H1 (cell line): Measurements from ENCODE around the gene YIPF3. TPM values are rescaled to one million over a fixed set of nuclear protein-coding genes. Genes with fewer than 3 reads are reported as not detected.
"Not testable (repeated sequence)": the region's sequence is repeated elsewhere in the genome, so short reads cannot be mapped to it uniquely, and the experiment has no call there.

Experiments
- CTCF ChIA-PET: fragments of 300-600 bp; sonication (Branson Sonifier 250); formaldehyde crosslinking; loops from one replicate; lab custom pipeline; 2021; ENCODE audit not compliant: partially characterized antibody; lab: Charles Lee
- POLR2A ChIA-PET: fragments of 300-600 bp; sonication (Branson Sonifier 250); formaldehyde crosslinking; loops from one replicate; lab custom pipeline; 2021; ENCODE audit warnings: inconsistent platforms; ENCODE audit not compliant: partially characterized antibody; lab: Charles Lee
- DNase-seq, 2 experiments: peaks; one replicate each; pipeline versions ENCODE4 v3.0.0 to v3.0.0-alpha.2; 2010 to 2022; ENCODE audit warnings: low spot score in 2 of 2, low read depth in 1 of 2, mixed read lengths in 1 of 2
- FAIRE-seq: peaks from 2 replicates; lab custom pipeline; 2011; peaks lifted over from hg19 to GRCh38; lab: Jason Lieb, UNC
- H2AFZ ChIP-seq: 2 replicates; pipeline ENCODE4 v1.8.1; 2012; ENCODE audit warnings: low read length, inconsistent platforms
- H2AK5ac ChIP-seq: 2 replicates; pipeline ENCODE4 v1.6.1; 2013; ENCODE audit warnings: low read depth, low read length
- H2BK120ac ChIP-seq: replicated peaks from 2 replicates; pipeline ENCODE3; 2013; ENCODE audit warnings: low read depth, low read length, inconsistent platforms
- H2BK12ac ChIP-seq: 2 replicates; pipeline ENCODE4 v1.6.1; 2013; ENCODE audit warnings: low read depth, low read length
- H2BK15ac ChIP-seq: 2 replicates; pipeline ENCODE4 v1.6.1; 2013; ENCODE audit warnings: low read length
- H2BK20ac ChIP-seq: 2 replicates; pipeline ENCODE4 v1.6.1; 2013; ENCODE audit warnings: low read length
- H2BK5ac ChIP-seq: 2 replicates; pipeline ENCODE4 v1.6.1; 2013; ENCODE audit warnings: low read depth, low read length
- H3K14ac ChIP-seq: 2 replicates; pipeline ENCODE4 v1.6.1; 2013; ENCODE audit warnings: inconsistent platforms; ENCODE audit not compliant: insufficient read length
- H3K18ac ChIP-seq: 2 replicates; pipeline ENCODE4 v1.6.1; 2013; ENCODE audit warnings: low read length; ENCODE audit errors: extremely low read depth
- H3K23ac ChIP-seq: 2 replicates; pipeline ENCODE4 v1.6.1; 2013; ENCODE audit warnings: inconsistent platforms; ENCODE audit not compliant: insufficient read length
- H3K23me2 ChIP-seq: 2 replicates; pipeline ENCODE4 v1.6.1; 2013; ENCODE audit warnings: low read depth, low read length
- H3K27ac ChIP-seq: 2 replicates; pipeline ENCODE4 v1.6.1; 2011; ENCODE audit warnings: low read depth, low read length, inconsistent platforms
- H3K27me3 ChIP-seq, 4 experiments: replicated peaks in 1 of 4; 1 replicate in 1 of 4; 2 replicates in 3 of 4; pipeline versions ENCODE4 v1.6.1 to v1.8.1; 2011 to 2013; ENCODE audit warnings: low read length in 3 of 4, mild to moderate bottlenecking in 3 of 4, inconsistent platforms in 2 of 4, mixed read lengths in 2 of 4, moderate library complexity in 1 of 4; ENCODE audit not compliant: control insufficient read depth in 3 of 4, insufficient read depth in 3 of 4; ENCODE audit errors: extremely low read depth in 1 of 4
- H3K36me3 ChIP-seq, 4 experiments: 2 replicates each; pipeline versions ENCODE4 v1.6.1 to v1.8.1; 2011 to 2013; ENCODE audit warnings: mild to moderate bottlenecking in 4 of 4, low read length in 3 of 4, moderate library complexity in 2 of 4, control low read depth in 1 of 4, inconsistent platforms in 1 of 4; ENCODE audit not compliant: insufficient read depth in 4 of 4, control insufficient read depth in 2 of 4
- H3K4ac ChIP-seq: replicated peaks from 2 replicates; pipeline ENCODE3; 2013; ENCODE audit warnings: low read length, low read depth, mixed read lengths, inconsistent platforms; ENCODE audit not compliant: insufficient read length
- H3K4me1 ChIP-seq, 4 experiments: replicated peaks in 1 of 4; 1 replicate in 1 of 4; 2 replicates in 3 of 4; pipeline versions ENCODE4 v1.6.1 to v1.8.1; 2011 to 2013; ENCODE audit warnings: low read length in 3 of 4, inconsistent platforms in 2 of 4, mixed read lengths in 1 of 4; ENCODE audit not compliant: insufficient read depth in 4 of 4, control insufficient read depth in 3 of 4
- H3K4me2 ChIP-seq, 2 experiments: 2 replicates each; pipeline versions ENCODE4 v1.6.1 to v1.8.1; 2011 to 2013; ENCODE audit warnings: low read depth in 2 of 2, low read length in 2 of 2, control low read depth in 1 of 2, inconsistent platforms in 1 of 2, mild to moderate bottlenecking in 1 of 2; ENCODE audit not compliant: insufficient read depth in 1 of 2
- H3K4me3 ChIP-seq, 4 experiments: fragments of 200-600, 300-600 bp in 1 of 4; sonication (generic), shearing (Covaris generic), sonication (Bioruptor Twin) in 1 of 4; 2 replicates each; pipeline versions ENCODE4 v1.5.1 to v1.8.1; 2011 to 2016; ENCODE audit warnings: low read length in 4 of 4, low read depth in 3 of 4, control low read depth in 2 of 4, inconsistent platforms in 2 of 4, mild to moderate bottlenecking in 2 of 4, mixed read lengths in 1 of 4, moderate library complexity in 1 of 4; ENCODE audit not compliant: insufficient read depth in 2 of 4; ENCODE audit errors: extremely low read depth in 1 of 4
- H3K56ac ChIP-seq: replicated peaks from 2 replicates; pipeline ENCODE3; 2013; ENCODE audit warnings: low read depth, mild to moderate bottlenecking, mixed read lengths, low read length, inconsistent platforms; ENCODE audit not compliant: insufficient read length
- H3K79me1 ChIP-seq: 2 replicates; pipeline ENCODE4 v1.6.1; 2013; ENCODE audit warnings: low read depth, low read length, control low read depth
- H3K79me2 ChIP-seq, 2 experiments: 2 replicates each; pipeline versions ENCODE4 v1.6.1 to v1.8.1; 2012 to 2013; ENCODE audit warnings: low read length in 2 of 2, mild to moderate bottlenecking in 2 of 2, inconsistent platforms in 1 of 2; ENCODE audit not compliant: insufficient read depth in 2 of 2, control insufficient read depth in 1 of 2
- H3K9ac ChIP-seq, 4 experiments: replicated peaks in 1 of 4; 1 replicate in 1 of 4; 2 replicates in 3 of 4; pipeline versions ENCODE4 v1.6.1 to v1.8.1; 2011 to 2013; ENCODE audit warnings: low read depth in 3 of 4, low read length in 3 of 4, control low read depth in 2 of 4, mild to moderate bottlenecking in 2 of 4, moderate library complexity in 2 of 4, inconsistent platforms in 1 of 4; ENCODE audit errors: extremely low read depth in 1 of 4
- H3K9me3 ChIP-seq, 2 experiments: 2 replicates each; pipeline versions ENCODE4 v1.6.1 to v1.8.1; 2012 to 2013; ENCODE audit warnings: mild to moderate bottlenecking in 2 of 2, moderate library complexity in 2 of 2, control low read depth in 1 of 2, inconsistent platforms in 1 of 2, low read depth in 1 of 2, low read length in 1 of 2, mixed read lengths in 1 of 2; ENCODE audit not compliant: insufficient read depth in 2 of 2
- H4K20me1 ChIP-seq, 2 experiments: replicated peaks in 1 of 2; 2 replicates each; pipeline versions ENCODE3 to v1.8.1; 2011 to 2013; ENCODE audit warnings: inconsistent platforms in 2 of 2, low read length in 2 of 2, mild to moderate bottlenecking in 1 of 2; ENCODE audit not compliant: insufficient read depth in 2 of 2, control insufficient read depth in 1 of 2
- H4K5ac ChIP-seq: 2 replicates; pipeline ENCODE4 v1.6.1; 2013; ENCODE audit warnings: low read length, low read depth, mixed read lengths, inconsistent platforms; ENCODE audit not compliant: insufficient read length
- H4K8ac ChIP-seq: 2 replicates; pipeline ENCODE4 v1.8.0; 2013; ENCODE audit warnings: mild to moderate bottlenecking, moderate library complexity, low read length, inconsistent platforms; ENCODE audit not compliant: insufficient read depth; ENCODE audit errors: extremely low read depth
- H4K91ac ChIP-seq: replicated peaks from 2 replicates; pipeline ENCODE3; 2013; ENCODE audit warnings: low read length, mixed read lengths, inconsistent platforms; ENCODE audit not compliant: insufficient read length
- WGBS, 2 experiments: shearing (Covaris generic) in 1 of 2; methylation state at CpG; one replicate each; pipeline versions ENCODE4 v1.1.6 to v1.1.7; 2013 to 2015; ENCODE audit warnings: low lambda C conversion rate in 2 of 2, mixed read lengths in 2 of 2, inconsistent platforms in 1 of 2, low coverage in 1 of 2, missing lambda C conversion rate in 1 of 2; ENCODE audit not compliant: insufficient replicate concordance in 2 of 2, insufficient coverage in 1 of 2, insufficient read length in 1 of 2; ENCODE audit errors: extremely low coverage in 1 of 2, missing lambda C conversion rate in 1 of 2; 5-methylcytosine and 5-hydroxymethylcytosine counted together
- polyA plus RNA-seq, 7 experiments: library from polyadenylated mRNA; depleted of rRNA in 3 of 7; stranded (reverse) in 5 of 7; unstranded in 2 of 7; fragments of >200 nt in 5 of 7; fragments of 200-250 nt in 2 of 7; gene quantifications; 1 replicate in 5 of 7; 2 replicates in 1 of 7; 4 replicates in 1 of 7; pipeline versions ENCODE4 v1.2.1 to v1.2.3, GENCODE V29; 2011 to 2013; ENCODE audit warnings: missing spikeins in 2 of 7, mixed read lengths in 2 of 7
- total RNA-seq: library from RNA; stranded (reverse); fragmentation: NEBNext Ultra II Directional; extraction: Animal tissue kit (Norgen Biotek cat#: 25700); gene quantifications from 2 replicates; pipeline ENCODE4 v1.2.1, GENCODE V29; 2021

Gene YIPF3
- total and polyA plus RNA-seq, 2 of the 8 experiments (the other 6 are each of a cell fraction or from before 2014, with no cell fraction given), result 77.2 to 225 TPM

DNA sequence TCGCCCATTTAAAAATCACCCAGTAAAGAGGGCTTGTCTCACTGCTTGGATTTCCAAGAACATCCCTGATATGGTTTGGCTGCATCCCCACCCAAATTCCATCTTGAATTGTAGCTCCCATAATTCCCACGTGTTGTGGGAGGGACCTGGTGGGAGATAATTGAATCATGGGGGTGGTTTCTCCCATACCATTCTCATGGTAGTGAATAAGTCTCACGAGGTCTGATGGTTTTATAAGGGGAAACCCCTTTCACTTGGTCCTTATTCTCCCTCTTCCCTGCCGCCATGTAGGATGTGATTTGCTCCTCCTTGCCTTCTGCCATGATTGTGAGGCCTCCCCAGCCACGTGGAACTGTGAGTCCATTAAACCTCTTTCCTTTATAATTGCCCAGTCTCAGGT lies 49.5 kb downstream of the YIPF3 start:
- FAIRE-seq, H2BK12ac ChIP-seq, H2AK5ac ChIP-seq, H4K91ac ChIP-seq, H2BK120ac ChIP-seq, H3K36me3 ChIP-seq, H4K8ac ChIP-seq, H2AFZ ChIP-seq, H3K4me1 ChIP-seq, H3K23ac ChIP-seq, H3K14ac ChIP-seq, H3K23me2 ChIP-seq, H2BK5ac ChIP-seq, H3K9ac ChIP-seq, H3K56ac ChIP-seq, H4K20me1 ChIP-seq, H4K5ac ChIP-seq, H3K79me1 ChIP-seq, H3K18ac ChIP-seq, H3K79me2 ChIP-seq, H3K4me2 ChIP-seq, H3K27me3 ChIP-seq, DNase-seq, H3K27ac ChIP-seq, H2BK15ac ChIP-seq, H3K4ac ChIP-seq, H3K4me3 ChIP-seq, H2BK20ac ChIP-seq, H3K9me3 ChIP-seq: not testable (repeated sequence)
- 81% methylated on average over 5 of the region's 5 CpGs; no CpG with 5 or more reads in 1 of the 2 experiments for WGBS, 2 experiments
- ChIA-PET POLR2A (interaction anchor here (0.6 to 1.5 kb wide), 3 partner anchors 10 to 185 kb away, joined by 4 to 5 read pairs (median 4); partner anchors contain the start of gene TJAP1), CTCF (interaction anchor here (0.6 to 32.9 kb wide), 6 partner anchors 10 to 79 kb away, joined by 3 to 536 read pairs (median 4); partner anchors contain the start of gene LRRC73)
